WERI-Rb-1 (cell line): ENCODE results near the gene SHISAL2B.

Experiments
- DNase-seq: peaks from one replicate; pipeline ENCODE4 v3.0.0-alpha.2; 2020
- H3K27ac ChIP-seq: fragments of 250-450 bp; sonication (Bioruptor Pico); 2 replicates; pipeline ENCODE4 v1.5.1; 2020; ENCODE audit warnings: mild to moderate bottlenecking, moderate library complexity
- H3K27me3 ChIP-seq: fragments of 250-450 bp; sonication (Bioruptor Pico); 2 replicates; pipeline ENCODE4 v1.5.1; 2021; ENCODE audit warnings: mild to moderate bottlenecking, low read depth, moderate library complexity; ENCODE audit not compliant: insufficient read depth, severe bottlenecking
- H3K36me3 ChIP-seq: fragments of 250-450 bp; sonication (Bioruptor Pico); 2 replicates; pipeline ENCODE4 v1.5.1; 2020; ENCODE audit warnings: mild to moderate bottlenecking, moderate library complexity
- H3K4me3 ChIP-seq: 2 replicates; pipeline ENCODE4 v1.5.1; 2011; ENCODE audit warnings: low read depth, mild to moderate bottlenecking, control low read depth, low read length
- H3K9me3 ChIP-seq: fragments of 250-450 bp; sonication (Bioruptor Pico); 2 replicates; pipeline ENCODE4 v1.5.1; 2021; ENCODE audit warnings: mild to moderate bottlenecking, moderate library complexity; ENCODE audit not compliant: severe bottlenecking
- TF ChIP-seq, protein P1 (sequence below): IDR thresholded peaks from 2 replicates; pipeline ENCODE4 v1.5.1; 2011; ENCODE audit warnings: low read depth, mild to moderate bottlenecking, control low read depth, inconsistent platforms, low read length

The SHISAL2B gene

DNA sequence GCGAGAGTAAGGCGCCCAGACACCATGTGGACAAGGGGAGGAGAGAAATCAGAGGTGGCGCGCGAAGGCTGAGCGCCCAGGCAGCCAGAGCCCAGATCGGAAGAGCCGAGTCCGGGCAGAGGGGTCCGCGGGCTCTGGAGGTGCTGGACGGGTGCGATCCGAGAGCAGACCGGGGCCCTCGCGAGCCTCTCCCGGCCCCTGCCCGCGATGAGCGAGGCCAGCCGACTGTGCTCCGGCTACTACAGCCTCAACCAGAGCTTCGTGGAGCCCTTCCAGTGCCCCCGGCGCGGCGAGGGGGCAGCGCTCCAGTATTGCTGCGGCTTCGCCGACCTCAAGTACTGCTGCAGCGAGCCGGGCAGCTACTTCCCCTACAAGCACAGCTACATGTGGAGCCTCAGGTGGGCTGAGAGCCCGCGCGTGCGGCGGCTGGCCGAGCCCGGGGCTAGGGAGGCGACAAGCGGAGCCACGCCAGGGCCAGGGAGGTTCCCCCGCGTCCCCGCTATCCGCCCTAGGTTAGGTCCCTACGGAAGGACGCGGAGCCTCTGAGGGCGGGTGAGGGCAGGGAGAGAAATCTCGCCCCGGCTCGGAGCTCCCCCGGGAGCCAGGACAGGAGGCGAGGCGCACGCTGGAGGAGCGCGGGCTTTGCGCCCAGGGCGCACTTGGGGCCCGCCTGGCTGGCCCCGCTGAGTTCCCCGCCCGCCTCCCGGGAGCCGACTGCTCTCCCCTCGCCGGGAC is at the start of gene SHISAL2B:
SHISAL2B (plus strand) TSS at position 87 of the 735 bp plus-strand sequence; CDS start at position 208, 121 bp downstream.
- Histone ChIP-seq H3K27me3 (no peaks in the 10 kb centered on the region), H3K36me3 (no peaks in the 10 kb centered on the region), H3K4me3 (peak within 1 kb of the TSS; percentile 55), H3K27ac (no peak within 1 kb of the TSS), H3K9me3 (no peaks in the 10 kb centered on the region)
- TF ChIP-seq, protein P1, sequence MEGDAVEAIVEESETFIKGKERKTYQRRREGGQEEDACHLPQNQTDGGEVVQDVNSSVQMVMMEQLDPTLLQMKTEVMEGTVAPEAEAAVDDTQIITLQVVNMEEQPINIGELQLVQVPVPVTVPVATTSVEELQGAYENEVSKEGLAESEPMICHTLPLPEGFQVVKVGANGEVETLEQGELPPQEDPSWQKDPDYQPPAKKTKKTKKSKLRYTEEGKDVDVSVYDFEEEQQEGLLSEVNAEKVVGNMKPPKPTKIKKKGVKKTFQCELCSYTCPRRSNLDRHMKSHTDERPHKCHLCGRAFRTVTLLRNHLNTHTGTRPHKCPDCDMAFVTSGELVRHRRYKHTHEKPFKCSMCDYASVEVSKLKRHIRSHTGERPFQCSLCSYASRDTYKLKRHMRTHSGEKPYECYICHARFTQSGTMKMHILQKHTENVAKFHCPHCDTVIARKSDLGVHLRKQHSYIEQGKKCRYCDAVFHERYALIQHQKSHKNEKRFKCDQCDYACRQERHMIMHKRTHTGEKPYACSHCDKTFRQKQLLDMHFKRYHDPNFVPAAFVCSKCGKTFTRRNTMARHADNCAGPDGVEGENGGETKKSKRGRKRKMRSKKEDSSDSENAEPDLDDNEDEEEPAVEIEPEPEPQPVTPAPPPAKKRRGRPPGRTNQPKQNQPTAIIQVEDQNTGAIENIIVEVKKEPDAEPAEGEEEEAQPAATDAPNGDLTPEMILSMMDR, result no peak
- peak; percentile 68 for DNase-seq

DNA sequence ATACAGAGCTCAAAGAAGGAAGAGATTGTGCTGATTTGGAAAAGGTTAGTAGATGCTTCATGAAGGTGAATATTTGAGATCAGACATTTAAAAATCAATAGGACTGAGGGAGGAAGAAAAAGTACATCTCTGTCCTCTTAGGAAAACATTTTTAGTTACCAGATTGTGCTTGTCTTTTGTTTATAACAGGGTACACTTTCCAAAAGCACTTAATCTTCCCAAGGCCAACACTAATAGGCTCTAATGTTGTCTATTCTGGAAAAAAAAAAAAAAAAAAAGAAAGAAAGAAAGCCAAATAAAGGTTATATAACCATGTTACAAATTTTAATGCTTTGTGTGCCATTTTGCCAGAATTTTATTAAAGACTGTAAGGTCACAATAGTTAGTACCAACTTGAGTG is 45.5 kb upstream of the SHISAL2B start:
- Histone ChIP-seq H3K27ac (no peak overlapping the region), H3K9me3 (no peaks in the 10 kb centered on the region), H3K4me3 (no peak overlapping the region), H3K27me3 (no peaks in the 10 kb centered on the region), H3K36me3 (no peaks in the 10 kb centered on the region)
- no peak for DNase-seq
- TF ChIP-seq, protein P1, result no peak

DNA sequence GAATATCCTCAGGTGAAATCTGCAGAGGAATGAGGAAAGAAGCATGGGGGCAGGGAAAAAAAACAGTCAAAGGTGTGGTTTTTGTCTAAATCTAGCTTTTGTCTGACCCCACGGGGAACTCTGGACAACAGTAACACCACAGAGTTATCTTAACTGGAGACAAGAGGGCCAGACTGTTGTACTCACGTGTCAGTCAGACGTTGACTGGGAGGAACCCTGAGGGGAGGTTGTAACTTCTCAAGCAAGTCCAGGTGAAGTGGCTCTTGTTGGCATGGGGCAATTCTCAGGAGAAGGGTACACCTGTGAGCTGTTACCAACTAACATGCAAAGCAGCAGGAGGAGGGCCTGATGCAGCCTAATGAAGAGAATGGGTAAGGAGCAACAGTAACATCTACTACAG is 44.1 kb upstream of the SHISAL2B start:
- no peak for DNase-seq
- H3K27me3 ChIP-seq, result no peaks in the 10 kb centered on the region
- TF ChIP-seq, protein P1, result no peak
- H3K9me3 ChIP-seq, result no peaks in the 10 kb centered on the region
- no peak overlapping the region for H3K4me3 ChIP-seq
- H3K27ac ChIP-seq, result no peak overlapping the region
- no peaks in the 10 kb centered on the region for H3K36me3 ChIP-seq

DNA sequence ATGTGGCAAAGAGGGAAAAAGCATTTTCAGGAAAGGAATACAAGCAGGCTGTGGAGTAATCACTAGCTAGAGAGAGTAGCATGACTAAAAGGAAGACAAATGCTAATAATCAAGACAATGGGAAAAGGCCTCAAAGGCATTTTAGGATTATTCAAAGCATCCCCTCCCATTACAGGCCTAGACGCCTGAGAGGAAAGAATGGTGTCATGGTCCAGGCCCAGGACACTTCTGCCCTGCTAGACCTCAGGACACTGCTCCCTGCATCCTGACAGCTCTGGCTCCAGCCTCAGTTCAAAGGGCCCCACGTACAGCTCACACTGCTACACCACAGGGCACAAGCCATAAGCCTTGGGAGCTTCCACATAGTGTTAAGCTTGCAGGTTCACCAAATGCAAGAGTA is 40.8 kb upstream of the SHISAL2B start:
- TF ChIP-seq, protein P1, result no peak
- no peaks in the 10 kb centered on the region for H3K36me3 ChIP-seq
- no peak for DNase-seq
- H3K9me3 ChIP-seq, result no peaks in the 10 kb centered on the region
- H3K27me3 ChIP-seq, result no peaks in the 10 kb centered on the region
- H3K4me3 ChIP-seq, result no peak overlapping the region
- H3K27ac ChIP-seq, result no peak overlapping the region

DNA sequence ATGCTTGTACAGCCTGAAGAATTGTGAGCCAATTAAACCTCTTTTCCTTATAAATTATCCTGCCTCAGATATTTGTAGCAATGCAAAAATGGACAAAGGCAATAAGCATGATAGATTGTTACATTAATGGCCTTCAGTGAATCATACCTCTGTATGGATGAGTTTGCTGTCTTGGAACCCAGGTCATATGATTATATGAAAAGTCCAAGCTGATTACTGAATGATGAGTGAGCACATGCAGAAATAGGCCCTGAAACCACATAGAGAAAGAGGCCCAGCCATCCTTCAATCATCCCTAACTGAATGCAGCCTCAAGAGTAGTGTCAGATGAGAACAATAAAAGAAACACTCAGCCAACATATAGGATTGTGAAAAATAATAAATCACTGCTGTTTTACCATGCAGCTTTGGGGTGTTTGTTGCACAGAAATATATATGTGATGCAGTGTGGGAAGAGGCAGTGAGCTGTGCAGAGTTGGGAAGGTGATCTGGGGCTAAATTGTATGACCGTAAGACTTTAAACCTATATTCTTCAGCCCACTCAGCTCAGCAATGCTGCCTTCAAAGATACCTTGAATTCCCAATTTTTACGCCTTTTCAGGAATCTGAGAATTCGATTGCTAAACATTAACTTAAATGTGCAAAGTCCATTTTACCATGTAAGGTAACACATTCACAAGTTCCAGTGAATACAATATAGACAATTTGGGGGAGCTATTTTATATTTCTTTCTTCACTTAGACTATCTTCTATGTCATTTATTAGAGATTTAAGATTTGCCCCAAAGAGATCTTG is 36.3 kb upstream of the SHISAL2B start:
- Histone ChIP-seq H3K27me3 (no peaks in the 10 kb centered on the region), H3K36me3 (no peaks in the 10 kb centered on the region), H3K9me3 (no peaks in the 10 kb centered on the region), H3K27ac (no peak overlapping the region), H3K4me3 (no peak overlapping the region)
- TF ChIP-seq, protein P1, result no peak
- DNase-seq, result no peak
